ENCODE measurements around the gene TMX4.
A peak's percentile ranks its signal among the peaks of the same experiment; 100 is the strongest.
"Not testable (repeated sequence)": the region's sequence is repeated elsewhere in the genome, so short reads cannot be mapped to it uniquely, and the experiment has no call there.

The TMX4 gene, protein sequence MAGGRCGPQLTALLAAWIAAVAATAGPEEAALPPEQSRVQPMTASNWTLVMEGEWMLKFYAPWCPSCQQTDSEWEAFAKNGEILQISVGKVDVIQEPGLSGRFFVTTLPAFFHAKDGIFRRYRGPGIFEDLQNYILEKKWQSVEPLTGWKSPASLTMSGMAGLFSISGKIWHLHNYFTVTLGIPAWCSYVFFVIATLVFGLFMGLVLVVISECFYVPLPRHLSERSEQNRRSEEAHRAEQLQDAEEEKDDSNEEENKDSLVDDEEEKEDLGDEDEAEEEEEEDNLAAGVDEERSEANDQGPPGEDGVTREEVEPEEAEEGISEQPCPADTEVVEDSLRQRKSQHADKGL

DNA sequence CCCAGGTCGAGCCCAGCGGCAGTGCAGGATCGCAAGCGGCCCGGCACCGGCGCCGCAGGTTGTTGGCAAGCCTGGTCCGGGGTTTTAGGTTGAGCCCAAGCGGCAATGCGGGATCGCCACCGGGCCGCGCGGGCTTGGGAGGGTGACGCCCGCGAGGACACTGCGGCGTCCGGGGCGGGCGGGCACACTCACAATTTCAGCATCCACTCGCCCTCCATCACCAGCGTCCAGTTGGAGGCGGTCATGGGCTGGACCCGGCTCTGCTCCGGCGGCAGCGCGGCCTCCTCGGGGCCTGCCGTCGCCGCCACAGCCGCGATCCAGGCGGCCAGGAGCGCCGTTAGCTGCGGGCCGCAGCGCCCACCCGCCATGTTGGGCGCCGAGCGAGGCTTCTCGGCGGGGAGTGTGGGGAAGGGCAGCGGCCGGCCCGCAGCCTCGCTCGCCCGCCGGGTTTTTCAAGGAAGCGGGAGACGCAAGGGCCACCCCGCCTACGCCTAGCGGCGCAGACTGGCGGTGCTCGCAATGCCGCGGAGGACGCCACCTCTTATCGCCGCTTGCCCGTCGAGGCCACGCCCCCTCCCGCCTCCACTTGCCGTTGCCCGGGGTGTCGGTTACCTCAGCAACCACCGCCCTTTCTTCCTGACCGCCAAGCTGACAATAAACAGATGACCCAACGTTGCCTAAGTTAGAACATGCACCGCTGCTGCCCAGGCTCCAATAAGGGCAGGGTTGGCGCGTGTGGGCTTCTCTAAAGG is at the start of gene TMX4:
TSS of gene TMX4 (minus strand) at position 516 of the 752 bp plus-strand sequence. CDS start at position 368, 148 bp downstream.
- DNase-seq (ENCODE audit: low read depth), result peak; percentile 93

DNA sequence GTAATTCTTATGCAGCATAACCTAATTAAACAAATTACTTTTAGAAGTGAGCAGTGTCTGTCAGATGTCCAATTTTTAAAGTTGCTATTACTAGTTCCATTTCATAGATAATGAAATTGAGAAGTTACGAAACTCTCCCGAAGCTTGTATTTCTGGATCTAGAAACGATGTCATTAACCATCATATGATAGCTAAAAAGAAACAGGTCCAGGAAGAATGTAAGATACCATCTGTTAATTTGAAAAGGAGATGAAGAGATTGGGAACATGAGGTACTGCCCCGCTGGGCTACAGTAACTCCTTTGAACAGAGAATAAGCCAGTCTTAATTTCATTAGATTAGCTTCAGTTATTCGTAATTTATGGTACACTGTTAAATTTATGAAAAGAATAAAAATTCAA is 47.5 kb upstream of the TMX4 start:
- no peak for DNase-seq (ENCODE audit: low read depth)

DNA sequence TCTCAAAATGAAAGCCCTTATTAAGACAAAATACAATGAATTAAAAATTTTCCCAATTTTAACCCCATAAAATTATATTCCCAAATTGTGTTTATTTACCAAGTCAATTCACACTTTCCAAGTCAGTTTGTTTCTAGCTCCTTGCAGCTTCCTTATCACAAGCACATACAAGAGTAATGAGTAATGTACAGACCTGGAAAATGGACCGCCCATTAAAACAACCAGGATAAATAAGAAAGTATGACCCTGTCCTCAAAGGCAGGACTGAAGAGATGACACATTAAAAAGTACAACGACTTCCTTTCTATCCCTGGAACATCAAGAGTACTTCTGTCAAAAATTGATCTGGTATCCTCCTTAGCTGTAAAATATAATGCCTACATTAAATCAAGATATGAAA is 47.1 kb upstream of the TMX4 start:
- no peak for DNase-seq (ENCODE audit: low read depth)

DNA sequence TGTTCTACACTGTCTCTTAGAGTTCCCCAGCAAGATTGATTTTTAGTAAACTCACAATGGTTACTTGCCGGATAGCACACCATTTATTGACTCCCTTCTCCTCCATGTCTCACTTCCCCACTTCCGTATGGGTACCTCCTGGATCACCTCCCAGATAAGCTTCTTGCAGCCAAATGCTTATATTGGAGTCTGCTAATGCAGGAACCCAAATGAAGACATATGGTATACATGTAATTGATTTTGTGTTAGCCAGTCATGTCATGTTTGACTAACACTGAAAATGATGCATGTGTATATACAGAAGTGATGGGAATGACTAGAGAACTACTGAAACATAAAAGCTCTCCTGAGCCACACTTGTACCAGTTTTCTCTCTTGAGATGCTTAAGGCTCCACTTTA is 46.1 kb upstream of the TMX4 start:
- DNase-seq (ENCODE audit: low read depth), result no peak

DNA sequence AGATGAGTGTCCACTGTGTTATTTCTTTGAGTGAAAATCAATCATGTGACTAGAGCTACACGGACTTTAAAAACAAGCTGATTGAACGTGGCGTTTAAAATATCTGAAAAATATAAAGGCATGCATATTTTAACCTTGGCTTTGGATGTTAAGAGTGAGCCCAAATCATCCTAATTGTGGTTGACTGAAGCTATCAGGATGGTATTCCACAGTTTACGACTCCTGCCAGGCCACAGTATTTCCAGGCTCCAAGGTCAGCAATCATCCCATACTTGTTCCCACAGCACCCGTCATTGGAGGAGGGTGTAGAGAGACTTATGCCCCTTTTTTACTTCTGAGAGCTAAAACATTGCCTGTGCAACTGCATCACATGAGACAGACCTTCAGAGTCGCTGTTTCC is 43.2 kb upstream of the TMX4 start:
- DNase-seq (ENCODE audit: low read depth), result no peak

DNA sequence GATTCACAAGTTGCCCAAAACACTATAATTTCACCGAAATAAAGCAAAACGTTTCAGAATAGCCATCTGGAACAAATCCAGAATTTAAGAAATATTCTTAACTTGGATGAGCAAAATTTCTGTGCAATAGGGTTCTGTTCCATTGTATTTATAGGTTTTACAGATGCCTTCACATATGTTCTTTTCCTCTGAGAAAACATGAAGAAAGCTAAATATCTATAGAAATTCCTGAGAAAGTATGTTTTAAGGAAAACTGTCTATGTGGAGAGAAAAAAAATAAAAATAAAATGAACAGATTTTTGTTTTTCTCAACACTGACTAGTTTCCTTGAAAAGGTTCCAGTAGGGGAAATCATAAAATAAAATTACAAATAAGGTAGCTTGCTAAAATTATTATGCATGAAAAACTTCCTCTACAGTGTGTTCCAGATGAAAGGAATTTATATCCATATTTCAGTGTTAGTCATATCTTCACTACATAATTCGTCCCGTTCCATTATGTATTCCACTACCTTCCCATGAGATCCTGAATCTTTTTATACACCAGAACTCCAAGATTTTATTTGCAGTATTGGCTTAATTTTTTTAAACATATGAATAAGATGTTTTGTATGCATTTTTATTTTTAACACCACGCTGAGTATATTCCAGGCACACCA is 42.4 kb upstream of the TMX4 start:
- DNase-seq (ENCODE audit: low read depth), result no peak

DNA sequence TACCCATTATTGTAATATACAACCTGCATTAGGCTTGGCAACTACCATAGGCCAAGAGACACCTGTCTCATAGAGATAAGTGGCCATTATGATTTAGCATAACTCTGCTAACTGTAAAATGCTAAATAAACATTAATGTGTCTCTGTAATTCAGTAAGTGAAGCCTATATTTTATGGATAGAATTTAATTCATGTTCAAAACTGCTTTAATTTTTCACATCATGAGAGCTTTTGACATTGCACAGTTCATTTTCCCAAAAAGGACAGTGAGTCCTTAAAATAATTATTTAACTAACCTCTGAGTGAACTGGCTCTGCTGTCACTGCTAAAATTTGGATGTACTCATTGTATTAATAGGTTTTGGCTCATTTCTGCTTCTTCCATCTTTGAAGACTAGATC is 41.4 kb upstream of the TMX4 start:
- DNase-seq (ENCODE audit: low read depth), result no peak

DNA sequence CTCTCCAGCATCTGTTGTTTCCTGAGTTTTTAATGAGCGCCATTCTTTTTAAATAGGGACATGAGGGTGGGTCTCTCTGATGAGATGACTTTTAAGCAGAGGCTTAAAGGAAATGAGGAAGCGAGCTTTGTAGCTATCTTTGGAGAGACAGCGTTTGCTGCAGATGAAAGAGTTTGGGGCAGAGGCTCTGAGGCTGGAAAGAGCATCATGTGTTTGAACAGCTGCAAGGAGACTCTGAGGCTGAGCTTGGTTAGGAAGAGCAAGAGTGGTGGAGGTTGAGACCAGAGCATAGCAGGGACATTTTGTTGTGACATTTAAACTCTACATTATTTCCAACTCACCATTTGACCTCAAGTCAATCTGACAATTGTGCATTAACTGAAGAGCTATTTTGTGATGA is 38.3 kb upstream of the TMX4 start:
- no peak for DNase-seq (ENCODE audit: low read depth)

DNA sequence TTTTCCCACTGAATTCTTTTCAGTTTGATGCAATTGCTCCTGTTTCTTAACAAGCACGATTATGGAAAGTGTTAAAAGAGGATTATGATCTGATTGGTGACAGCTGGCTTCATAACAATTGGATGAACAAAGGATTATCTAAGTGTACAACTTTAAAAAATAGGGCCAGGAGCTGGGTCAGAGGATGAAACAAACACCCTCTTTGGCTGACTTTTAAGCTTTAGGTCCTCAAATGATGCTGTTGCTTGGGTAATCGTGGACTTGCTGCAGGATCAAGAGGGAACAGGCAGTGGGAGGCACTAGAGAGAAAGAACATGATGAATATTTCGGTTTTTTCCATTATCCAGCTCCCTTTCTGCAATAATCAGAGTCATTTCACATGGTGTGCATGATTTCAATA is 35.5 kb upstream of the TMX4 start:
- DNase-seq (ENCODE audit: low read depth), result no peak

DNA sequence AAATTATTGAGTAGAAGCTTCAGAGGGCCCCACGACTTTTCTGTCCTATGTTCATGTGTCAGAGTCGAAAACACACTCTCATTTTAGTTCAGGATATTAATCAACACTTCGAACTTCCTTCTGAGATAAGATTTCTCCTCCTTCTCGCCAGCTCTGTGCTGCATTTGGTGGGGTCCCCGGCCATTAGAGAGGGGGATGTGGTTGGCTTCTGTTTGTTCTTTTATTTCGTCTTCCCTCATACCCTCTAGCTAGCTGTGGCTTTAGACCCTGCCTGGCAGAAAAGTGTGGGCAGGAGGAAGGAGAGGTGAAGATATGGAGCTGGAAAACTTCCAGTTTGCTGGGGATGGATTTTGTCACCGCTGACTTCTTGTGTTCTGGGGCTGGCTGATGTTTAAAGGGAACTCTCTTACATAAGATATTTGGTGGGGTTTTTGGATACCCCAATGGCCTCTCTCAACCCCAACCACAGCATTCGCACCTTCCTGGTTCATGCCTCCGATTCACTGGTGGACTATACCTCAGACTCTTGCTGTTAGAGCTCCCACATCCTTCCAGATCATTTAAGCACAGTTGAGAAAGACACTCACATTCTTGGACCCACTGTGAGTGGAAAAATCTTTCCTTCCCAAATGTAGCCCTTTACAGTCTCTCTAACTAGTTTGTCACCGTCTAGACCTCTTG is 30.7 kb upstream of the TMX4 start:
- no peak for DNase-seq (ENCODE audit: low read depth)

DNA sequence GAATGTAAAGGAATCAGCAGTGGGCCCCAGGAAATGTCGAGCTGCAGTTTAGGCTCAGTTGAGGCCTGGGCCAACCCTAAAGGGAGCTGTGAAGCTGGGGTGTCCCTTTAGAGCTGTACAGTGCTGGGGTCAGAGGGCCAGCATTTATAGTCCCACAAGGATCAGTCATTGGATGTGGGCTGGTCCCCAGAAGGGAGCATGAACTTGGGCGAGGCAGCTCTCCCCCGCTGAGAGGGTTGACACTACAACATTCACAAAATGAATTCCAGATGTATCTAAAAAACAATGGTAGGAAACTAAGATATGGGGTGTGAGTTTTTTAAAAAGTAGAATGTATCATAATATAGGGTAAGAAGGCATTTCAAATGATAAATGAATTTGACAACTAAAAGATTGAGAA is 29.7 kb upstream of the TMX4 start:
- no peak for DNase-seq (ENCODE audit: low read depth)

DNA sequence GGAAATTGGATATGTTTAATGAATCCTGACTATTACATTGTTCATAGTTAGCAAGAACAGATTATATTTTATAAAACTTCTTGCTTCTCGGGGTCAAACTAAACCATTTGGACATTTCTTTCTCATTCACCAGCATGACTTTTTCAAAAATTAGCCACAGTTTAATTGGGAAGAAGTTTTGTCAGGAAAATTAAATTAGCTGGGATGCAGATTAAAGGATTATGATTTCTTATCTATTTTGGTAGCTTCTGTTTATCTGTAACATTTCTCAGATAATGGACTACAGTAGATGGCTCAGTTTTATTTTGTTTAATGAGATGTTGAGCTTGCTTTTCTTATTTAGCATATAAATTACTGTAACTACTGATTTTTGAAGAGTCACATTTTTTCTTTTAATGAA is 26.4 kb upstream of the TMX4 start:
- no peak for DNase-seq (ENCODE audit: low read depth)

DNA sequence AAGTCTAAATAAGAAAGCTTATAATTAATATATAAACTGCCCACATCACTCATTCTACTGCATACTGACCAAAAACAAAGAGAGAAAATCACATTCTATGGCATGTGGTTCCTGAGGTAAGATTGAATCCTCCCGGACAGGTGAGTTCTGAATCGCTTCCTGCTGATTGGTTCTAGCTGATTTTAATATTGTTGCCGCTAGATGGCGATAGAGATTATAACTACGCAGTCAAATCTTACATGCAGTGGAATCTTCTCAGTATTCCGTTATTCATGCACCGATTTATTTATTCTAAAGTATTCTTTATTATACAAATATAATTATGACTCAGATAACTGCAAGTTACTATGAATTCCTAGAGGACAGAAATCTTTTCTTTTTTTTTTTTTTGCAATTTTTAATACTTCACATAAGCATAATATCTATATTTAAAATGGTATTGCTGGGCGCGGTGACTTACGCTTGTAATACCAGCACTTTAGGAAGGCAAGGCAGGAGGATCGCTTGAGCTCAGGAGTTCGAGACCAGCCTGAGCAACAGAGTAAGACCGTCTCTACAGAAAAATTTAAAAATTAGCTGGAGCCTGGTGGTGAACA is 24.2 kb upstream of the TMX4 start:
- no peak for DNase-seq (ENCODE audit: low read depth)

DNA sequence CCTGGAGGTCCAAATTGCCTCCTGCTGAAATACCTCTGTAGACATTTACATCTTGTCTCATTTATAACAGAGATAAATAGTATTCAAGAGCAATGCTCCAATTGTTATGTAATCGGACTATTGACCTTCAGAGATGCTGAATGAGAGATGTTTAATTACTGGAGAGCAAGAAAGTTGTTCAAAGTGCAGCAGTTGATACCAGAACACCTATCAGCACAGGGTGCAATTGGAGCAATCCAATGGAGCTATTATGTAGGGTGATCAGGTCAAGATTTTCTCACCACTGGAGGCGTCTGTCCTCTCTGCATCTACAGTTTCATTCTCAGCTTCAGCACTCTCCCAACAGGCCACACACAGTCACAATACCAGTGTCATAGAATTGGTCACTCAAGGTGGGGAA is 19.5 kb upstream of the TMX4 start:
- no peak for DNase-seq (ENCODE audit: low read depth)

DNA sequence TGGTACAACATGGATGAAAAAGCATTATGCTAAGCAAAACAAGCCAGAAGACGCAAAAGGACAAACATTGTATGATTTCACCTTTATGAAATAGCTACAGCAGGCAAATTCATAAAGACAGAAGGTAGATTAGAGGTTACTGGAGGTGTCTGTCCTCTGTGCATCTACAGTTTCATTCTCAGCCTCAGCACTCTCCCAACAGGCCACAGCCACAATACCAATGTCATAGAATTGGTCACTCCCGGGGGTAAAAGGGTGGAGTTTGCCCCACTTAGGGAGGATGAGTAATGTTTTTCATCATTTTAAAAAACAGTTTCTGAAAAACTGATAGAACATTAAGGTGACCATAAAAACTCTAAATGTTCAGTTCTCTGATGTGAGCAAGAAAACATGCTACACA is 17.2 kb upstream of the TMX4 start:
- DNase-seq (ENCODE audit: low read depth), result no peak

DNA sequence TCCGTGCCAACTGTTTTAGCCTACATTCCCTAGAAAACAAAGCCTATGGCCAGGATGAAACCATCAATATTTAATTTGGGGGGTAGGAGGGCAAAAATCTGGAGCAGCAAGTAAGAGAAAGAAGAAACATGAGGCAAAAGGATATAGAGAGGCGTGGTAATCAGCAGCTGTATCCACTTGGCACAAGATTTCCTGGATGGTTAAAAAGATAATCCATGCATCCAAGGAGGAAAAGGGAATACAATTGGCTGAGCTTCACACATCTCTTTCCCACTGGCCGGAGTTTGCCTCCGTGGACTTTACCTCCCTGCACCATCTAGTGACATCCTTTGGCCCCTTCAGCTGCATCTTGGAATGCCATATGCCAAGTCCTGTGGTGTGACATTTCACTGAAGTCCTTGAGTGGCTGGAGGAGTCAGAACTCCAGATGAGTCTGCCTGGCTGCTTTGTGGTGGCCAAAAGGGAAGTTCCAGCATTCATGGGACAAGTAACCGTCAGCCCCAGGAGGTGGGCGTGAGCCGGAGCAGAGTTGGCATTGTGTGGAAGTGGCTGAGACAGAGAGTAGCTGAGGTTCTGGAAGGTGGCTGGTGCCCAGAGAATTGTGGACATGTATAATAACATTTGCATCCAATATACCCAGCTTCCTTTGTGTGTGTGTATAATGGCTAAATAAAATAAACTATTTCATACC is 13.7 kb upstream of the TMX4 start:
- DNase-seq (ENCODE audit: low read depth), result no peak

DNA sequence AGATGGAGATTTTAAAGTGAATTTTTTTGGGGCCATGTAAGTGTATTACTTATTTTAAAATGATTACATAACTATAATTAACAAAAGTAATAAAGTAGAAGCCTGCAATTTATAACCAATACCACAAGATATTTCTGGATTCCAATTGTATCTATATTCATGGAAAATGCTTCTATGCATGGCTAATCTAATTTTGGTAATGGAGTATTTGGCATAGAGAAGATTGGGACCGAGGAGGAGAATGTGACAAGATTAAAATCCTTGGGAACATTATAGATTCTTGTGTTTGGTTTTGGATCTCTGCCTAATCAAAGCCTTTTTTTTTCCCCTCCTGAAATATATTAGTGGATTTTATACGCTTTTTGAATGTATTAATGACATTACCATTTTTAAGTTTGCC is 12.9 kb upstream of the TMX4 start:
- DNase-seq (ENCODE audit: low read depth), result no peak

DNA sequence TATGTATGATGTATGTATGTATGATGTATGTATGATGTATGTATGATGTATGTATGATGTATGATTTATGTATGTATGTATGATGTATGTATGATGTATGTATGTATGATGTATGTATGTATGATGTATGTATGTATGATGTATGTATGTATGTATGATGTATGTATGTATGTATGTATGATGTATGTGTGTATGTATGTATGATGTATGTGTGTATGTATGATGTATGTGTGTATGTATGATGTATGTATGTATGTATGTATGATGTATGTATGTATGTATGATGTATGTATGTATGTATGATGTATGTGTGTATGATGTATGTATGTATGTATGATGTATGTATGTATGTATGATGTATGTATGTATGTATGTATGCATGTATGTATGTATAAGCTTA is 12.0 kb upstream of the TMX4 start:
- not testable (repeated sequence) for DNase-seq (ENCODE audit: low read depth)

DNA sequence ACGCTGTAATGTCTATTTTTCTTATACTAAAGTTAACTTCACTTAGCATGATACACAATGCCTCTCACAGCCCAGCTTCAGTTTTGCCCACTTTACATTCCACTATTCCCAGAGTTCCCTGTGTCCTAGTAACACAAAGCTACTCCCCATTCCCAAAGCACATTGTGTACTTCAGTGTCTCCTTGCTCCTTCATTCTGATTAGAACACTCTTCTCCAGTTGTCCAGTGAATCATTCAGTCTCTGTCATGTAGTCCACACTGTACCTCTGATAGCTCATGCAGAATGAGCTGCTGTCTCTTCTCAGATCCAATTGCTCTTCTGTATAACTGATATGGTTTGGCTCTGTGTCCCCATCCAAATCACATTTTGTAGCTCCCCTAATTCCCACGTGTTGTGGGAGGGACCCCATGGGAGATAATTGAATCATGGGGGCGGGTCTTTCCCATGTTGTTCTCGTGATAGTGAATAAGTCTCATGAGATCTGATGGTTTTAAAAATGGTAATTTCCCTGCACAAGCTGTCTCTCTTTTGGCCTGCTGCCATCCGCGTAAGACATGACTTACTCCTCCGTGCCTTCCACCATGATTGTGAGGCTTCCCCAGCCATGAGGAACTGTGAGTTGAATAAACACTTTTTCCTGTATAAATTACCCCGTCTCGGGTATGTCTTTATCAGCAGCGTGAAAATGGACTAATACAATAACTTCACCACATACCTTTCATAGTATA is 2.1 kb upstream of the TMX4 start:
- DNase-seq (ENCODE audit: low read depth), result no peak

DNA sequence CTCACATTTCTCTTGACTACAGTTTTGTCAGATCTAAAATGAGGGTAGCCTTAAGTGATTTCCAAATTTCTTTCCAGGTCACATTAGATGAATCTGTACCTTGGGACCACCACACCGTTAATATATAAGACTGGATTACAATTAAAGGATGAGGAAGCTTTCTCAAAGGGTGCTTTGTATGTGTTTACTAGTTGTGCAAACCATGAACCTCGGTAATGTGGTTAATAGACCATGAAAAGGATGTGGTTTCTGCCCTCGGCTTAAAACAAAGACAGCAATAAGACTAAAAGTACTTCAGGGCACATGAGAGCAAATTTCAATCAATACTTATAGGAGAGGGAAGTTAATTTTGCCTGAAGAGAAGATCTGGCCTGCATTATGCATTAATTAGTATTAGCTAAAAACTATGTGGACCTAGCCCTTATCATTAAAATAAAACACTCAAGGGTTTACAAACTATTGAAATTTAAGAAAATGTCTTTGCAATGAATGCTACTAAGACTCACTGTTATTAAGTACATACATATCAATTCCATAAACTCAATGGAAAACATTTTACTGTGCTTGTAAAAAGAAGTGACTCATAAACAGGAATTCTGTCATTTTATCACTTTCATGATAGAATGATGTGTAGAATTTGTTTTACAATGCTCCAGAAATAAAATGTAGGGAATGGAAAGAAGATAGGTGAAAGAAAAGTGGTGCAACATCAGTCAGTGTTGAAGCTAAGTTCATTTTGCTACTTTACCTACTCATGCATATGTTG is 936 bp upstream of the TMX4 start:
- no peak for DNase-seq (ENCODE audit: low read depth)

DNA sequence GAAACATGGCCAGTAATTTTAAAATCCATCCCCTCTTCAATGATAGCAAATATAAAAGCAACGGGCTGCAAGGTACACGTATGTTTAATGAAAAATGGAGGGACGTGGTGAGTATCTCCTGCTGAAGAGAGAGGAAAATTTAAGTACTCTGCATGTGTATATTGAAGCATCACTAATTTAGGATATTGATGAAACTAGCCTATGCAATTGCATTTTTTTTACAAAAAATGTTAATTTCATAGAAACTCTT is 362 bp upstream of the TMX4 start:
- no peak for DNase-seq (ENCODE audit: low read depth)
